ENCODE results near the gene AACS. TPM values are rescaled to one million over a fixed set of nuclear protein-coding genes. Genes with fewer than 3 reads are reported as not detected.
"Not testable (repeated sequence)": the region's sequence is repeated elsewhere in the genome, so short reads cannot be mapped to it uniquely, and the experiment has no call there.

AACS gene, protein sequence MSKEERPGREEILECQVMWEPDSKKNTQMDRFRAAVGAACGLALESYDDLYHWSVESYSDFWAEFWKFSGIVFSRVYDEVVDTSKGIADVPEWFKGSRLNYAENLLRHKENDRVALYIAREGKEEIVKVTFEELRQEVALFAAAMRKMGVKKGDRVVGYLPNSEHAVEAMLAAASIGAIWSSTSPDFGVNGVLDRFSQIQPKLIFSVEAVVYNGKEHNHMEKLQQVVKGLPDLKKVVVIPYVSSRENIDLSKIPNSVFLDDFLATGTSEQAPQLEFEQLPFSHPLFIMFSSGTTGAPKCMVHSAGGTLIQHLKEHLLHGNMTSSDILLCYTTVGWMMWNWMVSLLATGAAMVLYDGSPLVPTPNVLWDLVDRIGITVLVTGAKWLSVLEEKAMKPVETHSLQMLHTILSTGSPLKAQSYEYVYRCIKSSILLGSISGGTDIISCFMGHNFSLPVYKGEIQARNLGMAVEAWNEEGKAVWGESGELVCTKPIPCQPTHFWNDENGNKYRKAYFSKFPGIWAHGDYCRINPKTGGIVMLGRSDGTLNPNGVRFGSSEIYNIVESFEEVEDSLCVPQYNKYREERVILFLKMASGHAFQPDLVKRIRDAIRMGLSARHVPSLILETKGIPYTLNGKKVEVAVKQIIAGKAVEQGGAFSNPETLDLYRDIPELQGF
- 10 to 100 TPM; 17.1 to 17.2 TPM for total RNA-seq

GRCh38 chr12:125065021-125065918 is at the start of gene AACS:
TSS of gene AACS (plus strand) at chr12:125065435. CDS start at chr12:125065585, 150 bp downstream.
- Mint-ChIP-seq H3K4me3 (peak within 1 kb of the TSS; percentile 61), H3K27me3 (peaks cover 14% of the 10 kb centered on the region), H3K27ac (peak within 1 kb of the TSS; percentile 40), H3K4me1 (peaks cover 16% of the 10 kb centered on the region), H3K36me3 (ENCODE audit: low read depth) (no peaks in the 10 kb centered on the region), H3K9me3 (peaks cover 6% of the 10 kb centered on the region)
- POLR2A ChIA-PET = interaction anchor here (2.5 kb wide), 1 partner anchor 16 kb away, joined by 12 read pairs; no protein-coding TSS in a partner anchor
- peak; percentile 78 for DNase-seq
- CTCF ChIA-PET = interaction anchor here (0.8 to 1.0 kb wide), 2 partner anchors 11 to 159 kb away, joined by 3 to 5 read pairs; no protein-coding TSS in a partner anchor

DNA sequence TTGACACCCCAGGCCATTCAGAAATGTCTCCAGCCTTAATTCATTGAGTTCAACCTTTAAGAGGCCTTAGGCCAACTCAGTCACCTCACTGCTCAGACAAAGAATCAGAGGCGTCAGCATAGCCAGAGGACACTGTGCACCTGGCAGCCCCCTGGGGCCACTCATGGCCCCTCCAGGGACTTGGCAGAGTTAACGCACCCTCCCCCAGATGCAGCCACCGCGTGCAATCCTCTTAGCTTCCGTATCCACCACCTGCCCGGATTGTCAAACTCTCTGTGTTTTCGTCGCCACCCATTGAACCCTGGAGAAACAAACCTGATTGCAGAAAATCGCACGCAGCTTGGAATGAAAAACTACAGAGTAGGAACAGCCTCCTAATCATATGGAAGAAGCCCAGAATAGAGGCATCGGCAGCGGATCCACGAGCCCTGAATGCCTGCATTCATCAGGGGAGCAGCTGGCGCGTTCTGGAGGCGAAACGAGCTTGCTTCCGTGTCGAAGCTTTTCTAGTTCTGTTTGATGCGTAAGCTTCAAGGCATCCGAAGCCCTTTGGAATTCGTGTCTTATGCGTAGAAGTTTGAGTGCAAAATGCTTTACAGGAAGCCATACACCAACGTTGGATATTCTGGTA is 49.4 kb upstream of the AACS start:
- CTCF ChIA-PET = no interaction called here
- Mint-ChIP-seq H3K27me3 (no peaks in the 10 kb centered on the region), H3K4me1 (no peaks in the 10 kb centered on the region), H3K4me3 (no peak overlapping the region), H3K9me3 (no peaks in the 10 kb centered on the region), H3K36me3 (ENCODE audit: low read depth) (peaks cover 40% of the 10 kb centered on the region), H3K27ac (no peak overlapping the region)
- DNase-seq = no peak
- POLR2A ChIA-PET = interaction anchor here (1.0 kb wide), 1 partner anchor 10 kb away, joined by 3 read pairs; no protein-coding TSS in a partner anchor

- H3K4me1 Mint-ChIP-seq = no peaks in the 10 kb centered on the region
- no peaks in the 10 kb centered on the region for H3K27me3 Mint-ChIP-seq
- CTCF ChIA-PET = no interaction called here
- H3K4me3 Mint-ChIP-seq = no peak overlapping the region
- POLR2A ChIA-PET = no interaction called here
- no peak overlapping the region for H3K27ac Mint-ChIP-seq
- H3K9me3 Mint-ChIP-seq = no peaks in the 10 kb centered on the region
- H3K36me3 Mint-ChIP-seq (ENCODE audit: low read depth) = peaks cover 47% of the 10 kb centered on the region
- DNase-seq = no peak
Measured at GRCh38 chr12:125017801-125018200, 47.4 kb upstream of the AACS start.

DNA sequence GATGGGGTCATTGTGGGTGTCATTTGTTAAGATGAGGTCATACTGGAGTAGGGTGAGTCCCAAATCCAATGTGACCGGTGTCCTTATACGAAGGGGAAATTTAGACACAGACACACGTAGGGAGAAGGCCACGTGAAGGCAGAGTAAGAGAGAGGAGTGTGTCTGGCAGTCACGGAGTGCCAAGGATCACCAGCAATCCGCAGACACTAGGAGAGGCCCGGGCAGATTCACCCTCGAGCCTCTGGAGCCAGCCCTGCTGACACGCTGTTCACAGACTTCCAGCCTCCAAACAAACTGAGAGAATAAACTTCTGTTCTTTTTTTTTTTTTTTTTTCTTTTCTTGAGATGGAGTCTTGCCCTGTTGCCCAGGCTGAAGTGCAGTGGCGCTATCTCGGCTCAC is 46.9 kb upstream of the AACS start:
- Mint-ChIP-seq H3K36me3 (ENCODE audit: low read depth) (peaks cover 46% of the 10 kb centered on the region), H3K4me3 (no peak overlapping the region), H3K9me3 (no peaks in the 10 kb centered on the region), H3K27ac (no peak overlapping the region), H3K4me1 (no peaks in the 10 kb centered on the region), H3K27me3 (no peaks in the 10 kb centered on the region)
- CTCF ChIA-PET = no interaction called here
- no peak for DNase-seq
- POLR2A ChIA-PET = no interaction called here

GRCh38 chr12:125021096-125021495 is 44.1 kb upstream of the AACS start:
- Mint-ChIP-seq H3K27me3 (no peaks in the 10 kb centered on the region), H3K36me3 (ENCODE audit: low read depth) (peaks cover 51% of the 10 kb centered on the region), H3K4me3 (no peak overlapping the region), H3K27ac (no peak overlapping the region), H3K4me1 (no peaks in the 10 kb centered on the region), H3K9me3 (no peaks in the 10 kb centered on the region)
- DNase-seq = no peak
- CTCF ChIA-PET = no interaction called here
- POLR2A ChIA-PET = no interaction called here

- DNase-seq = no peak
- Mint-ChIP-seq H3K27ac (no peak overlapping the region), H3K4me3 (no peak overlapping the region), H3K9me3 (no peaks in the 10 kb centered on the region), H3K4me1 (no peaks in the 10 kb centered on the region), H3K36me3 (ENCODE audit: low read depth) (peaks cover 54% of the 10 kb centered on the region), H3K27me3 (no peaks in the 10 kb centered on the region)
- CTCF ChIA-PET = no interaction called here
- POLR2A ChIA-PET = no interaction called here
Measured at GRCh38 chr12:125021771-125022170, 43.5 kb upstream of the AACS start.

GRCh38 chr12:125023065-125023464 is 42.2 kb upstream of the AACS start:
- Mint-ChIP-seq H3K36me3 (ENCODE audit: low read depth) (peaks cover 51% of the 10 kb centered on the region), H3K4me1 (no peaks in the 10 kb centered on the region), H3K27me3 (no peaks in the 10 kb centered on the region), H3K4me3 (no peak overlapping the region), H3K9me3 (no peaks in the 10 kb centered on the region), H3K27ac (no peak overlapping the region)
- no peak for DNase-seq
- ChIA-PET CTCF (no interaction called here), POLR2A (no interaction called here)

GRCh38 chr12:125024949-125025563 is 40.2 kb upstream of the AACS start:
- Mint-ChIP-seq H3K36me3 (ENCODE audit: low read depth) (peaks cover 44% of the 10 kb centered on the region), H3K9me3 (no peaks in the 10 kb centered on the region), H3K4me1 (no peaks in the 10 kb centered on the region), H3K27me3 (no peaks in the 10 kb centered on the region), H3K27ac (no peak overlapping the region), H3K4me3 (no peak overlapping the region)
- ChIA-PET CTCF (interaction anchor here (0.5 kb wide), 1 partner anchor 11 kb away, joined by 3 read pairs; no protein-coding TSS in a partner anchor), POLR2A (no interaction called here)
- DNase-seq = no peak

DNA sequence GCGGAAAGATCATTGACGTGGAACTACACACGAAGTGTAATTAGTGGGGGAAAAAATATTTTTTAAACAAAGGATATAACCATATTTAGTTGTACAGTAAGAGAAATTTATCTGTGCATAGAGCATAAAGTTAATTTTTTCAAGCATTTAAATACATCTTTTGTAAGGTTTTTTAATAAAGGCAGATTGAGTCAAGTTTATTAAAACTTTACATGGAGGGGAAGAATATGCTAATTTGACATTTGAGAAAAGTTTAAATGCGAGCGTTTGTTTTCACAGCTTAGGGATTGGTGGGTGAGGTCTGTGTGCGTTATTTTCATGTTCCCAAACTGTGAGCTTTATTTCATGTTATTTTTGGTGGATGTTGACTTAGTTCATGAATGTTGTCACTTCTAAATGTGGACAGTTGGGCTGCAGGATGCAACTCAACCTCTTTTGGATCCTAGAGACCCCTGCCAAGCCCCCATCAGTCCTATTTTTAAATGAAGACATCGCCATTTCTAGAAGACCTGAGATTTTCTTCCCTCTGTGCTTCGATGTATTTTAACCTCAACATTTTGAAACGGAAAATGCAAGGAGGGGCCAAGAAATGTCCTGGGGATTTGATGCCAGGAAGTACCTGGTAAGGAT is 39.5 kb upstream of the AACS start:
- H3K4me1 Mint-ChIP-seq = no peaks in the 10 kb centered on the region
- H3K27ac Mint-ChIP-seq = no peak overlapping the region
- H3K27me3 Mint-ChIP-seq = no peaks in the 10 kb centered on the region
- no peak for DNase-seq
- POLR2A ChIA-PET = no interaction called here
- CTCF ChIA-PET = no interaction called here
- H3K4me3 Mint-ChIP-seq = no peak overlapping the region
- peaks cover 44% of the 10 kb centered on the region for H3K36me3 Mint-ChIP-seq (ENCODE audit: low read depth)
- H3K9me3 Mint-ChIP-seq = no peaks in the 10 kb centered on the region

GRCh38 chr12:125028106-125028505 is 37.1 kb upstream of the AACS start:
- H3K4me1 Mint-ChIP-seq = no peaks in the 10 kb centered on the region

DNA sequence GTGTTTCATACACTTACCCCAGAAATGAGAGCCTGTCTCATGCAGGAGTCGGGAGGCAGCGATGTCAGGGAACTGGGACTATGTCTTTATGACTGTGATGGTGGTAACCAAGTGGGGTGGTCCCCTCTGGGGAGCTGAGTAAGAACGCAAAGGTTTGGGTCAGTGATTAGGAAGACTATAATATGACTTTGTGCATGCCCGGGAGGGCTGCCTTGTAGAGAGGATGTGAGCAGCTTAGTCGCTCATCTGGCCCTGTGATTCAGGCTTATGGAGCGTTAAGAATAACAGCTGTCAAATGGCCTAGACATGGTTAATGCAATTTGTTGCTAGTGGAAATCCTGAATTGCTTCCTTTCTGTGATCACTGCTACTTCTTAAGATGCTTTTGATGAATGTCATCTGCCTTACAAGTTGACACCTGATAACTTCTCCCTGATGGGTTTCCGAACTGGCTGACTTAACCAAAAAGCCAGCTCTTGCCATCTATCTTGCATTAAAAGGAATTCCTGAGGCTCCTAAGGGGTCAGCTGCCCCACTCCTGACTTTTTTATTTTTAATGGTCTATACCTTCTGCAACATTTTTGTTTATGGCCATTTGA is 35.4 kb upstream of the AACS start:
- no peak for DNase-seq
- H3K9me3 Mint-ChIP-seq = peaks cover under 1% of the 10 kb centered on the region
- no peaks in the 10 kb centered on the region for H3K4me1 Mint-ChIP-seq
- POLR2A ChIA-PET = no interaction called here
- CTCF ChIA-PET = no interaction called here
- H3K27me3 Mint-ChIP-seq = no peaks in the 10 kb centered on the region
- no peak overlapping the region for H3K4me3 Mint-ChIP-seq
- no peak overlapping the region for H3K27ac Mint-ChIP-seq
- peaks cover 27% of the 10 kb centered on the region for H3K36me3 Mint-ChIP-seq (ENCODE audit: low read depth)

More at GRCh38 chr12:125028106-125028505, 37.1 kb upstream of the AACS start:
- no peaks in the 10 kb centered on the region for H3K27me3 Mint-ChIP-seq
- H3K27ac Mint-ChIP-seq = no peak overlapping the region
- ChIA-PET CTCF (no interaction called here), POLR2A (no interaction called here)
- DNase-seq = no peak
- H3K4me3 Mint-ChIP-seq = no peak overlapping the region
- H3K9me3 Mint-ChIP-seq = no peaks in the 10 kb centered on the region
- H3K36me3 Mint-ChIP-seq (ENCODE audit: low read depth) = peaks cover 30% of the 10 kb centered on the region

- H3K27me3 Mint-ChIP-seq, H3K9me3 Mint-ChIP-seq, H3K27ac Mint-ChIP-seq, H3K4me3 Mint-ChIP-seq, CTCF ChIA-PET, H3K4me1 Mint-ChIP-seq, DNase-seq: not testable (repeated sequence)
- POLR2A ChIA-PET = interaction anchor here (1.7 kb wide), 1 partner anchor 18 kb away, joined by 3 read pairs; no protein-coding TSS in a partner anchor
- H3K36me3 Mint-ChIP-seq (ENCODE audit: low read depth) = peaks cover 18% of the 10 kb centered on the region
Measured at GRCh38 chr12:125031471-125031870, 33.8 kb upstream of the AACS start.

Data from activated CD4-positive, alpha-beta memory T cell treated with anti-CD3 and anti-CD28 coated beads, Interleukin-2, amount 10 ng/mL, durations not matched to agents 7 days and 5 days (primary cell).